Lung microvascular endothelial cell (primary cell): Measurements from ENCODE around the gene IRX6. TPM values are rescaled to one million over a fixed set of nuclear protein-coding genes. Genes with fewer than 3 reads are reported as not detected.

ENCODE experiments used
- DNase-seq, 2 donors: peaks; one replicate each; pipeline versions ENCODE4 v3.0.0 to v3.0.0-alpha.2; 2010; ENCODE audit warnings: low read depth in 2 of 2
- total RNA-seq: library from RNA; depleted of rRNA; stranded (reverse); fragments of >200 nt; gene quantifications from 2 replicates; pipeline ENCODE4 v1.2.1, GENCODE V29; 2014

Gene IRX6
- total RNA-seq, result not detected in 2 replicates

DNA sequence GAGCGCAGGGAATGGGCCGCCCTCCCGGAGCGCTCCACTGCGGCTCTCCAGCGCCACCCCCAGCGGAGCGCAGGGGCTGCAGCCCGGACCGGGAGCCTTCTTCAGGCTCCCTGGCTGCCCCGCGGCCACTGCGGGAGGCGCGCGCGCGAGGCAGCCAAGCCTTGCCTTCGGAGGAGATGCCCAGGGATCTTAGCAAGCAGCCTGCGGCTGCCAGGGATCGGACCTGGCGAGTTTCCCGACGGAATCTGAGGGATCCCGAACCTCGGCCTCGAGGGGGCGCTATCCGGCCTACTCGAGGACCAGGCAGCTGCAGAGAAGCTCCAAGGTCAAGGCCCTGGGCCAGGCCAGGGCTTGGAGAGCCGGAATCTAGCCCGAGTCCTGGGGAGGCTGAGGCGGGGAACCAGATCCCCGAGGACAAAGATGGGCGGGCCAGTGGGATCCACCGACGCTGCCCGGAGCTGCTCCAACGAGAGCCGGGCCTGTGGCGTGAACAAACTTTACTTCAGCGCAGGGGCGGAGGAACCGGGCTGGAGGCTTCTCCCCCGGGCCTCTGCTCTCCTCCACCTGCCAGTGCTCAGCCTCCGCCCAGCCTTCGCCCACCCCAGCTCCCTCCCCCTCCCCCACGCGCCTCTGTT, at the start of gene IRX6:
Gene IRX6, plus strand, starts transcription at position 567 of the 635 bp plus-strand sequence. CDS start 889 bp downstream, outside the sequence.
- no peak for DNase-seq

DNA sequence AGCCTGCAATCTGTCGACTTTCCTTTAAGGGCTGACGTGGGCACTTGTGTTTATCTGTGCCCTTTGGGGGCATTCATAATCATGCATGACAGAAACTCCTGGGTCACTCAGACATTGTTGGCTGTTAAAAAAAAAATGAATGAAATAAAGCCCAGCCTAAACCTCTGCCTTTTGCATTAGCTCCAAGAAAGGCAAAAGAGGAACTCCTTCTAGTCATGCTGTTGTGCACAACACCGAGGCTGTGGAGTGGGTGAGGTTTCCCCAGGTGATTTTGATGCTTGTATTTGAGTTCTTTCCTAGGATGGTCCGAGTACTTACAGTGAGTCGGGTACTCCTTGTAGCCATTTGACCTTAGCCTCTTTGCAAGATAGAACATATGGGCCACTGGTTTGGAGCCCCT, 49.6 kb upstream of the IRX6 start:
- no peak for DNase-seq

DNA sequence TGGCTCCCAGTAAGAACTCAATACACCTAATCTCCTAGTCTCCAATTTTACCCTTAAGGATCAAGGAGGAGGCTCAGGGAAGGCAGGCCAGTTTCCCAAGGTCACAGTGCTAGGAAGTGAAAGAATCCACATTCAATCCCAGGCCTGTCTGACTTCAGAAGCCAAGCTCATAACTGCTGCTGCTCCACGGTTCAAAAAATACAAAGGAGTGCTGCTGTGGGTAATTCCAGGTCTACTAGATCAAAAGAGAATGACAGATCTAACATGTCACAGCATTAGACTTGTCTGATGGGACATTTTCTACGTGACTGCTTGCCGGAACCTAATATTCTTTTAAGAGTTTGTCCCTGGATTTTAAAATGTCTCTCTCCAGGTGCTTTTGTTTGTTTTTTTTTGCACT, 48.8 kb upstream of the IRX6 start:
- DNase-seq, result no peak

DNA sequence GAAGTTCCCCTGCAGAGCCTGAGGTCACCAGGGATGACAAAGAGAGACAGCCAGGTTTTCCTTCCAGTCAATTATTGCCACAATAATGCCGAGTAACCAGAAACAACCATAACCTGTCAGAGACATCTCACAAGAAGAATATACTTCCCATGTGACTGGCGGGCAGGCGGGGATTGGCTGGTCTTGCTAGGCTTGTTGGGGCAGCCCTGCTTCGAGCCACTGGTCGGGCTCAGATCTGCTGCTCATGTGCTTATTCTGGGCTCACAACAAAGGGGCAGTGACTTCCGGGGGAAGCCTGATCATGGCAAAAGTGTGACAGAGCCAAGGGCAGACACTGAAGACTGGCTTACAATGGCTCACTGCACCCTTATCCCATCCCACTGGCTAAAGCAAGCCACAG, 48.1 kb upstream of the IRX6 start:
- DNase-seq, result no peak

DNA sequence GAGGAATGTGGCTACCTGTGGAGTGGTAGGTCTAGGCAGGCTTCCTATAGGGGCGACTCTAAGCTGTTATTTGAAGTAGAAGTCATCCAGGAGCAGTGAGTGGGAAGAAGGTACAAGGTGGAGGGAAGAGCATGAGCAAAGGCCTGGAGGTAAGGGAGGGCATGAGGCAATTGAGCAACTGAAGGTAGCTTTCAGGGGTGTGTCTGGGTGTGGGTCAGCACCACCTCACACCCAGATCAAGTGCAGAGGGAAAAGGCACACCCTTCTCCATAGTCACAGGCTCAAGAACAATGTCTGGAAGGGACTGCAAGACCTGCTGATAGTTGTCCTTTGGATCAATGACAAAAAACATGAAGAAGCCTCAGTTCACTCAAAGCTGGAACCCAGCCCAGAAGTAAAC, 46.5 kb upstream of the IRX6 start:
- DNase-seq, result no peak

DNA sequence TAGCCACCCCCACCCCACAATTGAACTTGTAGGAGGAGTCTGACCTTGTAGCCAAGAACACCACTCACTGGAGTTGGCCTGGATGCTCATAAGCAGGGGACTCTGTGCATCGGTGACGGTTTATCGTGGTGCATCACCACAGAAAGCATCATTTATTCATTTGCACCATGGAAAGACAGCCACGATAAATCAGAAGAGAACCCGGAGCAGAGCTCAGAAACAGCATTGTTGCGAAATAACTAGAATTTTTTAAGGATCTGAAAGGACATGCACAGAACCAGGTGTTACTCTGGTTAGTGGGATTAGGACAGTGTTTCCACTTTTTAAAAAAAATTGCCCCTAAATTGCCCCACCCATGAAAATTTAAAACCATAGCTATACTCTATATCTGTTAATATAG, 44.4 kb upstream of the IRX6 start:
- DNase-seq, result no peak

DNA sequence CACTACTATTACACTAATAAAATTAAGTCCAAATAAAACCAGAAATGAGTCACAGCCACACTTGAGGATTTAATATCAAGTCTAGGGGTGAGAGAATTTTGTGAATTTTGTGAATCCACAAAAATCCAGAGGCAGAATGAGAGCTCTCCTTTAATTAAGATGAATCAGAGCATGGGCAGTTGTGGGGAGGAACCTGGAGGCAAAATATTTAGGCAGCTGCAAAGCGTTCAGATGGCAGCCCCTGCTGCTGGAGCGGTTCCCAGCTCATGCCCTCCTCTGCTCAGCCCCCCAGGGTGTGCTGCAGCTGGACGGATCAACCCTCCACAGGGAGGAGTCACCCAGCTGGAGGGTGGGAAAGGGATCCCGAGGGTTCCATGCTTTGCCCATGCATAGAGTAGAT, 43.4 kb upstream of the IRX6 start:
- no peak for DNase-seq

DNA sequence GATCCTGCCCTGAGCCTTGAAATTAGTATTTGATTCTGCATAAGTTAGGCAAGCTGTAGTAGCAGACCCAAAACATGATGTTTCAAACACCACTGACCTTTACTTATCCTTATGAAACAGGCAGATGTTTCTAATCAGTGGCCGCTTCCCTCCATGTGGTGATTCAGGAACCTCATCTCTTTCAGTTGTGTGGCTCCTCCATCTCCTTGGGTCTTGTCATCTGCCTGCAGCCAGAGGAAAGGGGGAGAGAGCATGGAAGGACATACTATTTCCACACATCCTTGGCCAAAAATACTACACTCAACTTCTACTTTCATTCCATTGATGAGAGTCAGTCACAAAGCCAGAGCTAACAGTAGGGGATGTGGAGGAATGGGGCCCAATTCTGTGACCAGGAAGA, 41.6 kb upstream of the IRX6 start:
- no peak for DNase-seq

DNA sequence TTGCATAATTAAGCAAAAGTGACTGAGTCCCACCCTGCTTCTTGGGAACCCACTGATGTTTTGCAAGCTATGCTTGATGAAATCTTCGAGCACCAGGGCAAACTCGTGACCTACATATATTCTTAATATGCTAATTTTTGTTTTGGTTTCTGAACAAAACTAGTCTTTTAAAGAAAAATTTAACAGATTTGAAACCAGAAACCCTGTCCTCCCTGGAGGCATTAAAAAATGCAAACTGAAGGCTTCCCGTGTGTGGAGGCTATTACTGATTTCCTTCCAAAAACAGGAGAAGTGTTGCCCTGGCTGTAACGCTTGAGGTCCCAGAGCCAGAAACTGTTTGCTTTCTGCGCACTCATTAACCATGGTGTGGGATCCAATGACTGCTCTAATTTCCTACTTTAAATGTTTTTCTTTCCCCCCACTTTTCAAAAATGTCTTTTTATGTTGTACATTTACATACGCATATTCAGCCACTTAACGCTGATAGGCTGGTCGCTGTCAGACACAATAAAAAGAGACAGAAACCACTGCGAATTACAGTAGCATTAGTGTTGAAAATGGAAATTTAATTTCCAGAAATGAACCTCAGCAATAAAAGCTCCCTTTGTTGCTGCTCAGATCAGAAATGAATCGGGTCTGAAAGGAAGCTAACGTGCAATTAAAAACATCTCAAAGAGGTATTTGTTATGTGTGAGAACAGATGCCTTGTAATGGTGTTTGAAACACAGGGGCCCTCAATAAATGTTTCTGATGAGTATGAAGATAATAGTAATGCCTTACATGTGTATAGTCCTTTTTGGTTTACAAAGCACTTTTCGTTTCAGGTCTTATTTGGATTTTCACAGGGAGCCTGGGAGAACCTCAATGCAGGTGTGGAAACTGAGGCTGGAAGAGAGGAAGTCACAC, 39.9 kb upstream of the IRX6 start:
- no peak for DNase-seq

DNA sequence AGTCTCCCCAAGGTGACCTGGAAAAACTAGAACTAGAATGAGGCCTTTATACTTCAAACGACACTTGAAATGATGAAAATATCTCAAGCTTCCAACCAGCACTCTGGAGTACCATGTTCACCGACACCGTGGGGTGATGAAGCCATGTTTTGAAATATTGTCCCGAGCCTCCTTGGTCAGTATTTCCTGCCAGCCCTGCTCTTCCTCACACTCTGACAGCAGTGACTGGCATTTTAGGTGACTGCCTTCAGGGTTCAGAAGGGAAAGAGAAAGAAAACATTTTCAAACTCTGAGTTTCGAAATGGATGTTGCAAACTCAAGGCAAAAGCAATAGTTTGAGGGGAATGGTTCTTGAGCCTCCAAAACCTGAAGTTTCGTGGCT, 39.3 kb upstream of the IRX6 start:
- DNase-seq, result no peak

DNA sequence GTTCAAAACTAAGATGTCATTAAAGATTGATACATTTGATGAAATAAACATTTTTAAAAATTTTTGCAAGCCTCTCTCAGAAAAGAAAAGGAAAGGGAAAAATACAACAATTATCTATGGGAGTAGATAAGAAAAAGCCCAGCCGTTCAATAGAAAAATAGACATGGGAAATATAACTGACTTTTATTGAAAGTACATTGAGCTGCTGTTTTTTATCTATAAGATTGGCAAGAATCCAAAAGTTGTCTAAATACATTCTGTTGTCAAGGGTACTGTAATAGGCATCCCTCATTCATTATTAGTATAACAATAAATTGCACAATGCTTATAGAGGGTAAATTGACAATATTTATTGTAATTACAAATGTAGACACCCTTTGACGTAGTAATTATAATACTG, 38.4 kb upstream of the IRX6 start:
- no peak for DNase-seq

DNA sequence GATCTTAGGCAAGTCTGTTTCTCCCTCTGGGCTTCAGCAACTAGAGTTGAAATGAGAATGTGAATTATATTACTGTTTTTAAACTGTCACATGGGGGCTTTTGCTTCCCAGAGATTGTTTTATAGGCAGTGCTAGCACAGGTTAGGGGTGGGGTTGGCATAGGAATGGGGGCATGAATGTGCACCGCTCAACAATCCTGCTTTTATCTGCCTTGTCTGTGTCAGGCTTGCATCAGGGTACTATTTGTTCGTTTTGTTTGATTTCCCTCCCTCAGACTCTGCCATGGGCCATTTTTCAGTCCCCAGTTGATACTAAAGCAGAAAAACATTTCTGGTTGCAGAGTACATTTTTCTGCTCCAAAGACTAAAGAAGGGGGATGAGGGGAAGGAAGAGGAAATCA, 34.6 kb upstream of the IRX6 start:
- no peak for DNase-seq

DNA sequence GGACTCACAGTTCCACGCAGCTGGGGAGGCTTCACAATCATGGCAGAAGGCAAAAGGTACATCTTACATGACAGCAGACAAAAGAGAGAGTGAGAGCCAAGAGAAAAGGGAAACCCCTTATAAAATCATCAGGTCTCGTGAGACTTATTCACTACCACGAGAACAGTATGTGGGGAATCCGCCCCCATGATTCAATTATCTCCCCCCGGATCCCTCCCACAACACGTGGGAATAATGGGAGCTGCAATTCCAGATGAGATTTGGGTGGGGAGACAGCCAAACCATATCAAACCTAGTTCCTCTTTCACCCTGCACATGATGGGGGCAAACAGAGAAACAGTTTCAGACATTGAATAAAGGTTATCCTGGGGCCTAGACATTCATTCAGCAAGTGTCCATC, 32.2 kb upstream of the IRX6 start:
- no peak for DNase-seq

DNA sequence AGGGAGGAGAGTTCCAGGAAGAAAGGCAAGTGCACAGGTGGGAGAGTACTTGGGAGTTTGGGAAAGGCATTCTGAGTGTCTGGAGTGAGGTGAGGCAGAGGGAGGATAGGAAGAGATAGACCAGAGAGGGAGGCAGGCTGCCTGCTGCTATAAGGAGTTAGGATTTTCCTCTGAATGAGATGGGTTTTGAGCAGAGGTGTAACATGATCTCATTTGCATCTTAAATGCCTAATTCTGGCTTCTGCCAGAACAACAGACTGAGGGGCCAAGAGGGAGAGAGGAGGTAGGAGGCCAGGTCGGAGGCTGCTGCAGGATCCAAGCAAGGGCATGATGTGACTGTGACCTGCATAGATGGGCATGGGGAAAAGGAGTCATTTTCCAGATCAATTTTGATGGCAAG, 31.5 kb upstream of the IRX6 start:
- DNase-seq, result no peak

DNA sequence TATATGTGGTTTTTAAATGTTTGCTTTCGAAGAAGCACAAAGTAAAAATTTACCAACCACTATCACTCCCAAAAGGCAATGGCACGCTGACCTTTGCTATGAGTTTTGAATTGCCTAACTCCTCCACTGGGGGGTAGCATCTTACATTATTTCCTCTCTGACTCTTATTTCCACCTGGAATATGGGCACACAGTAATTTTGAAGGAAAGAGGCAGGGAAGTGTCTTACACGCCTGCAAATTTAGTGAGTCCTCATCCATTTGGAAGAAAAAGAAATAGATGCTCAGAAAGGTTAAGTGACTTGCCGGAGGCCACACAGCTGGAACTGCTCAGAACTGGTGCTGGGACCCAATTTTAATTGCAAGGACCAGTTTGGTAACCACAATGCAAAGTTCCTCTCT, 29.9 kb upstream of the IRX6 start:
- DNase-seq, result no peak

DNA sequence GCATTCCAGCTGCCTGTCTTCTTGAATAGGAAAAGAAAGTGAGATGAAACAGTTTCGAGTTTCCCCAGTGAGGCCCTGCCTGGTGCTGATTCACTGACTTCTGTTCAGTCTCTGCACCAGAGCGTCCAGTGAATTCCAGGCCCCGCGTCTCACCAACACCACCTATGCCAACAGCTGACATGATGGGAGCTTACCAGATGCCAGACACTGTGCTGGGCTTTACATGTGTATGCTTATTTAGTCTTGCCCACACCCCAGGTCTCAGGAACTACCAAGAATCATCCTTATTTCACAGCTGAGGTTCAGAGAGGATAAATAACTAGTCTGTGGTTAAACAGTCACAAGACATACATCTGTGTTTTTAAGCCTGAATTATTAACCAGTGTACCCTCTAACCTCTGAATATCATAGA, 29.1 kb upstream of the IRX6 start:
- DNase-seq, result no peak

DNA sequence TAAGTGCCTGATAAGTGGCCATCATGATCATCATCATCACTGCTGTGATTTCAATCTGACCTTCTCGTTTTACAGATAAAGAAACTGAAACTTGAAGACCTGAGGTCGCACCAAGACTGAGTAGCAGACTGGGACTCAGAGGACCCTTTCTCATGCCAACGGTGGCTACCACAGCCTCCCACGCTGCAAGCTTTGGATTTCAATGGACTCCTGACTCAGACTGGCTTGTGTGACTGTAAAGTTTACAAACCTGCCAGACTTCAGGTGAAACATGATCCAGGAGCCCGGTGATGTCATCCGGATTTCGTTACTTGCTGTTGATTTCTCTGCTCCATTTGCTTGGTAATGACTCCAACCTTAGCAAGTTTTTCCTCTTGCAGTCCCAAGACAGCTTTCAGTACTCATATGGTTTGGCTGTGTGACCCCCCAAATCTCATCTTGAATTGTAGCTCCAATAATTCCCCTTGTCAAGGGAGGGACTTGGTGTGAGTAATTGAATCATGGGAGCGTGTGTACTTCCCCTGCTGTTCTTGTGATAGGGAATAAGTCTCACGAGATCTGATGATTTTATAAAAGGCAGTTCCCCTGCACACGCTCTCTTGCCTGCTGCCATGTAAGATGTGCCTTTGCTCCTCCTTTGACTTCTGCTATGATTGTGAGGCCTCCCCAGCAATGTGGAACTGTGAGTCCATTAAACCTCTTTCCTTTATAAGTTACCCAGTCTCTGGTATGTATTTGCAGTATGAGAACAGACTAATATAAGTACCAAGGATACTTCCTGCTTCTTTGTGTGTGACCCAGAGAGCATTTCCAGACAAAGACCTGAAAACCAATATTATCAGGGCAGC, 26.7 kb upstream of the IRX6 start:
- DNase-seq, result no peak

DNA sequence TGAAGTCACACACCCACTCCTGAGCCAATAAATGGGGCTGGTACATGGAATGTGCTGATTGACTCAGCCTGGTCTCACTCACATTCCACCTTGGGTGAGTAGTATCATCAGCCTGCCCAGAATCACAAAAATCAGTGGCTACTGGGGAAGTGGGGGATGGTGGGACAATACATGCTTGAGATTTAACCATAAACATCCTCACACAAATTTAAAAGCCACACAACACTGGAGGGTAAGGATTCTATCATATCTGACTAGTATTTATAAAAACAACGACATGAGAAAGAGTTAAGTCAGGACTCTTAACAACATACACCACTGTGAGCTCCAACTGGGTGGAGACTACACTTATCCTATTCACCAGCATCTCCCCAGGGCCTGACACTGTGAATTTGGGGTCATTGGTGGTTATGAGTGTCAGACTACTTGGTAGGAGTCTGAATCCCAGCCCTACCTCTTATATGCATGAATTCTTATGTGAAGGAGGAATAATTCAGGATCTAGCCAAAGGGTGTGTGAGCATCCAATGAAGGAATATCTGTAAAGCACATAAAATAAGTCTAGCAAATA, 26.0 kb upstream of the IRX6 start:
- DNase-seq, result no peak

DNA sequence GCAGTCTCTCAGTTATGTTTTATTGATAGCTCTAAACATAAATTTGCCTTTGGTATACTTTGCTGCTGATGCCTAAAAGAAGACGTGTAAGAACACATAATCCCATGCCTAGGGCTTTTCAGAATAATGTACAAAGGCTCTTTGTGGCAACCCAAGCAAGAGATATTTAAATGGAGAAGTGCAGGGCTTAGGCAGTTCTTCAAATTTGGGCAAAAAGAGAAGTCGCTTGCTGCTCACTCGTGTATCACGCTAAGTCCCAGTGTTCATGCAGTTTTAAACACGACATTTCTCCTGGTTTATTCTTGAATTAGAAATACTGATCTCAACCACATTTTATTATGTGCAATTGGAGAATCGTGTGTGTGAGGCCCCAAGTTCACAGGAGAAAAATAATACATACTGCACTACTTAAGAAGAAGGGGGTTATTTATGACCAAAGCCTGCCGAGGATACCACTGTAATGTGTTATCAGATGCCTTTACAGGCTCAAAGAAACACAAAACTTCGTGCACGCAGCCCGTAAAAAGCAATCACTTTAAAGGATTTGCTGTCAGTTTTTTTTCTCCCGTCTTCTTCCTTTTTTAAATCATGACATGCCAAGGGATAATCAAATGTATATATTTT, 22.5 kb upstream of the IRX6 start:
- DNase-seq, result no peak

DNA sequence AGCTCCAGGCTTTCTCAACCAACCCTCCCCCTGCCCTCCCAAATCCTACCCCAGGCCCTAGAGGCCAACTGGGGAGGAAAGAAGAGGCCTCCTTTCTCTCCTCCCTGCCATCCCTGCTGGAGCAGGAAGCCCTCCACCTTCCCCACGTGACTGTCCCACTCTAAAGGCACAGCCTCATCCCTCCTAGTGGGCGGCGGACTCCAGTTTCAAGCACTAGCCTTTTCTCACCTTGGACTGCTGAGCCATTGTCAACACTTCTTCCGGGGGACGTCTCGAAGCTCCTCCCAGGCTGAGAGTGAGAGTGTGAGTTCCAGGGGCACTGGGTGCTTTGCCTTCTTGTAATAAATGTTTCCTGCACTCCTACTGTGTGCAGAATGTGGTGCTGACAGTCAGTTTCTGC, 21.4 kb upstream of the IRX6 start:
- DNase-seq, result no peak

DNA sequence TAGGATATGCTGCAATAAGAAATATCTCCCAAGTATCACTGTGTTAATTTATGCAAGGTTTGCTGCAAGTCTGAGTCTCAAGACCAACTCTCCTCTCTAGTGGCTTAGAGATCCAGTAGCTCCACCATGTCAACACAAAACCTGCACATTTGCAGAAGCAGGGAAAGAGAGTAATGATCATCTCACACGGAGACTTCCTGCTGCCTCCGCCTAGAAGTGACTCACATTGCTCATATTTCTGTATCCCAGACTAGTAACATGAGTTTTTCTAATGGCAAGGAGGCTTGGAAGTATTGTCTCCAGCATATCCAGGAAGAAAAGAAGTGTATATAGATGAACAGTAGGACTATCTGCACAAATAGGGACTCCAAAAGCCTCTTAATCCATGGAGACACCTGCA, 15.0 kb upstream of the IRX6 start:
- no peak for DNase-seq

DNA sequence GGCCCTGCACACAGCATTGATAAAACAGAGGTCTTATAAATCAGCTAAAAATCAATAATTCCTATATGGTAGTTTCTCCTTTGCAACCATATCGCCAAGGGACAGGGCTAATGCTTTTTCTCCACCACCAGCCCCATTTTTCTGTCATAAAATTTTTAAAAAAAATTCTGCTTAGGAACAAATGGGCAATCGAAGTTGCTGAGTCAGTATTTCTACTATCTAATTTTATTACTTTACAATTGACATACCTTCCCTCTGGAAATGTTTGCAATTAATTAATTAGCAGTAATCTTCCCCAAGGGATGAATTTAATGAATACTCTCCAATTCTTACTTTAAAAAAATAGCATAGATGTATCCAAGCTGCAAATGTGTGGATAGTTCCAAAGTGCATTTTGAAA, 1.7 kb upstream of the IRX6 start:
- DNase-seq, result no peak
